Measurements from ENCODE around the gene ADH7. TPM values are rescaled to one million over a fixed set of nuclear protein-coding genes. Genes with fewer than 3 reads are reported as not detected.
"Not testable (repeated sequence)": the region's sequence is repeated elsewhere in the genome, so short reads cannot be mapped to it uniquely, and the experiment has no call there.

ADH7 gene
- polyA plus RNA-seq, 4 donors: not detected

- DNase-seq (ENCODE audit: low read depth in 4 of 4, low spot score in 3 of 4): no peak
Observed at GRCh38 chr4:99417125-99417524, 18.0 kb downstream of the ADH7 start.

GRCh38 chr4:99415762-99416161 is 19.4 kb downstream of the ADH7 start:
- DNase-seq (ENCODE audit: low read depth in 4 of 4, low spot score in 3 of 4): not testable (repeated sequence)

GRCh38 chr4:99414902-99415301 is 20.2 kb downstream of the ADH7 start:
- DNase-seq (ENCODE audit: low read depth in 4 of 4, low spot score in 3 of 4): not testable (repeated sequence)

GRCh38 chr4:99414401-99414800 is 20.7 kb downstream of the ADH7 start:
- no peak for DNase-seq (ENCODE audit: low read depth in 4 of 4, low spot score in 3 of 4)

GRCh38 chr4:99413140-99413539 is 22.0 kb downstream of the ADH7 start:
- DNase-seq (ENCODE audit: low read depth in 4 of 4, low spot score in 3 of 4): no peak

- DNase-seq (ENCODE audit: low read depth in 4 of 4, low spot score in 3 of 4): no peak
Observed at GRCh38 chr4:99411041-99411440, 24.1 kb downstream of the ADH7 start.

- no peak for DNase-seq (ENCODE audit: low read depth in 4 of 4, low spot score in 3 of 4)
Observed at GRCh38 chr4:99410075-99410474, 25.1 kb downstream of the ADH7 start.

GRCh38 chr4:99408346-99408745 is 26.8 kb downstream of the ADH7 start:
- no peak for DNase-seq (ENCODE audit: low read depth in 4 of 4, low spot score in 3 of 4)

- peak in 2 of 4 donors; percentile 60 to 66 for DNase-seq (ENCODE audit: low read depth in 4 of 4, low spot score in 3 of 4)
Observed at GRCh38 chr4:99405433-99406115, 29.6 kb downstream of the ADH7 start.

- DNase-seq (ENCODE audit: low read depth in 4 of 4, low spot score in 3 of 4): no peak
Observed at GRCh38 chr4:99404595-99405287, 30.4 kb downstream of the ADH7 start.

- peak in 1 of 4 donors; percentile 46 for DNase-seq (ENCODE audit: low read depth in 4 of 4, low spot score in 3 of 4)
Observed at GRCh38 chr4:99403380-99404184, 31.6 kb downstream of the ADH7 start.

- DNase-seq (ENCODE audit: low read depth in 4 of 4, low spot score in 3 of 4): no peak
Observed at GRCh38 chr4:99402765-99403164, 32.4 kb downstream of the ADH7 start.

GRCh38 chr4:99400831-99401230 is 34.3 kb downstream of the ADH7 start:
- no peak for DNase-seq (ENCODE audit: low read depth in 4 of 4, low spot score in 3 of 4)

GRCh38 chr4:99399017-99399416 is 36.1 kb downstream of the ADH7 start:
- DNase-seq (ENCODE audit: low read depth in 4 of 4, low spot score in 3 of 4): no peak

- no peak for DNase-seq (ENCODE audit: low read depth in 4 of 4, low spot score in 3 of 4)
Observed at GRCh38 chr4:99395595-99396364, 39.4 kb downstream of the ADH7 start.

- DNase-seq (ENCODE audit: low read depth in 4 of 4, low spot score in 3 of 4): no peak
Observed at GRCh38 chr4:99394896-99395295, 40.2 kb downstream of the ADH7 start.

GRCh38 chr4:99390055-99390454 is 45.1 kb downstream of the ADH7 start:
- no peak for DNase-seq (ENCODE audit: low read depth in 4 of 4, low spot score in 3 of 4)

- DNase-seq (ENCODE audit: low read depth in 4 of 4, low spot score in 3 of 4): no peak
Observed at GRCh38 chr4:99389606-99390005, 45.5 kb downstream of the ADH7 start.

GRCh38 chr4:99383833-99384392 is 51.2 kb downstream of the ADH7 start:
- peak; percentile 47 to 66 (median 54) for DNase-seq (ENCODE audit: low read depth in 4 of 4, low spot score in 3 of 4)

- no peak for DNase-seq (ENCODE audit: low read depth in 4 of 4, low spot score in 3 of 4)
Observed at GRCh38 chr4:99383399-99383798, 51.7 kb downstream of the ADH7 start.

All from left renal pelvis (tissue), 4 donors.